ENCODE results near the gene TMED9. TPM values are rescaled to one million over a fixed set of nuclear protein-coding genes. Genes with fewer than 3 reads are reported as not detected.

The TMED9 gene
- total RNA-seq, 8 experiments from 2014 or later: 74.7 to 166 (median 94.9) TPM

Other genes with a start within 250 kb of the TMED9 start
- gene LMAN2, start 240.5 kb upstream of the TMED9 start, total RNA-seq: 100 to 1,000 TPM in 4 of 8 experiments, 10 to 100 TPM in 4; 48.3 to 219 (median 111) TPM
- 10 to 100 TPM in 1 of 8 experiments, 1 to 10 TPM in 7; 2.3 to 23.9 (median 4.7) TPM for gene RGS14, start 234.3 kb upstream of the TMED9 start, total RNA-seq
- gene SLC34A1, start 207.8 kb upstream of the TMED9 start, total RNA-seq: under 1 TPM in 6 of 8 experiments, not detected in 2; 0.05 to 0.94 (median 0.42) TPM
- gene PFN3, start 191.5 kb upstream of the TMED9 start, total RNA-seq: under 1 TPM in 1 of 8 experiments, not detected in 7; 0.92 TPM
- 1 to 10 TPM; 1.0 to 6.5 (median 2.4) TPM for gene F12, start 182.6 kb upstream of the TMED9 start, total RNA-seq
- gene GRK6, start 165.5 kb upstream of the TMED9 start, total RNA-seq: 10 to 100 TPM; 16.2 to 29.5 (median 21.5) TPM
- gene PRR7, start 145.4 kb upstream of the TMED9 start, total RNA-seq: 1 to 10 TPM; 2.0 to 8.1 (median 3.8) TPM
- 100 to 1,000 TPM in 6 of 8 experiments, 10 to 100 TPM in 2; 70.8 to 406 (median 136) TPM for gene DBN1, start 118.6 kb upstream of the TMED9 start, total RNA-seq
- gene PDLIM7, start 94.6 kb upstream of the TMED9 start, total RNA-seq: 100 to 1,000 TPM in 2 of 8 experiments, 10 to 100 TPM in 6; 24.6 to 116 (median 54.3) TPM
- 1 to 10 TPM in 7 of 8 experiments, under 1 TPM in 1; 0.92 to 4.9 (median 2.4) TPM for gene DOK3, start 82.4 kb upstream of the TMED9 start, total RNA-seq
- gene DDX41, start 75.2 kb upstream of the TMED9 start, total RNA-seq: 100 to 1,000 TPM in 3 of 8 experiments, 10 to 100 TPM in 5; 72.7 to 158 (median 97.0) TPM
- gene FAM193B, start 37.6 kb upstream of the TMED9 start, total RNA-seq: 10 to 100 TPM; 29.0 to 71.4 (median 46.5) TPM
- 10 to 100 TPM; 19.6 to 37.5 (median 25.4) TPM for gene B4GALT7, start 7.9 kb downstream of the TMED9 start, total RNA-seq
- gene FAM153A, start 190.7 kb downstream of the TMED9 start, total RNA-seq: under 1 TPM in 6 of 8 experiments, not detected in 2; 0.16 to 0.90 (median 0.27) TPM